HEK293 (cell line): ENCODE data around the gene EIF4G1.

ENCODE experiments used
- KLF16 ChIP-seq: fragments of 450-650 bp; formaldehyde crosslinking; IDR thresholded peaks from 2 replicates; pipeline ENCODE4 v1.5.1; 2017; ENCODE audit warnings: missing biosample characterization, missing genetic modification characterization
- PRDM1 ChIP-seq: fragments of 450-650 bp; formaldehyde crosslinking; IDR thresholded peaks from 2 replicates; pipeline ENCODE4; 2016; ENCODE audit warnings: missing biosample characterization, missing genetic modification characterization
- REST ChIP-seq: fragments of 450-650 bp; formaldehyde crosslinking; IDR thresholded peaks from 2 replicates; pipeline ENCODE4 v1.5.1; 2016; ENCODE audit warnings: missing biosample characterization, missing genetic modification characterization
- SCRT2 ChIP-seq: fragments of 450-650 bp; formaldehyde crosslinking; IDR thresholded peaks from 2 replicates; pipeline ENCODE4 v1.5.1; 2016; ENCODE audit warnings: missing biosample characterization, missing genetic modification characterization
- ZNF114 ChIP-seq: fragments of 450-650 bp; formaldehyde crosslinking; IDR thresholded peaks from 2 replicates; pipeline ENCODE4 v1.5.0; 2017; ENCODE audit warnings: missing biosample characterization, missing genetic modification characterization
- ZNF121 ChIP-seq: fragments of 450-650 bp; formaldehyde crosslinking; IDR thresholded peaks from 2 replicates; pipeline ENCODE4 v1.5.1; 2016; ENCODE audit warnings: missing biosample characterization, missing genetic modification characterization
- ZNF169 ChIP-seq: fragments of 450-650 bp; formaldehyde crosslinking; IDR thresholded peaks from 2 replicates; pipeline ENCODE4 v1.5.1; 2016; ENCODE audit warnings: missing biosample characterization, missing genetic modification characterization
- ZNF239 ChIP-seq: fragments of 450-650 bp; formaldehyde crosslinking; IDR thresholded peaks from 2 replicates; pipeline ENCODE4 v1.5.1; 2016; ENCODE audit warnings: missing biosample characterization, missing genetic modification characterization
- ZNF341 ChIP-seq: fragments of 450-650 bp; formaldehyde crosslinking; IDR thresholded peaks from 2 replicates; pipeline ENCODE4; 2016; ENCODE audit warnings: low read depth, missing biosample characterization, missing genetic modification characterization
- ZNF350 ChIP-seq: fragments of 450-650 bp; formaldehyde crosslinking; IDR thresholded peaks from 2 replicates; pipeline ENCODE4 v1.5.0; 2017; ENCODE audit warnings: missing biosample characterization, mild to moderate bottlenecking, missing genetic modification characterization
- ZNF501 ChIP-seq: fragments of 450-650 bp; formaldehyde crosslinking; IDR thresholded peaks from 2 replicates; pipeline ENCODE4 v1.5.1; 2016; ENCODE audit warnings: missing biosample characterization, missing genetic modification characterization
- TF ChIP-seq, protein P1 (sequence below): fragments of 450-650 bp; formaldehyde crosslinking; IDR thresholded peaks from 2 replicates; pipeline ENCODE4 v1.5.1; 2016; ENCODE audit warnings: missing biosample characterization, missing genetic modification characterization
- TF ChIP-seq, protein P2 (sequence below): fragments of 450-650 bp; formaldehyde crosslinking; IDR thresholded peaks from 2 replicates; pipeline ENCODE4 v1.5.1; 2016; ENCODE audit warnings: missing biosample characterization, missing genetic modification characterization

DNA sequence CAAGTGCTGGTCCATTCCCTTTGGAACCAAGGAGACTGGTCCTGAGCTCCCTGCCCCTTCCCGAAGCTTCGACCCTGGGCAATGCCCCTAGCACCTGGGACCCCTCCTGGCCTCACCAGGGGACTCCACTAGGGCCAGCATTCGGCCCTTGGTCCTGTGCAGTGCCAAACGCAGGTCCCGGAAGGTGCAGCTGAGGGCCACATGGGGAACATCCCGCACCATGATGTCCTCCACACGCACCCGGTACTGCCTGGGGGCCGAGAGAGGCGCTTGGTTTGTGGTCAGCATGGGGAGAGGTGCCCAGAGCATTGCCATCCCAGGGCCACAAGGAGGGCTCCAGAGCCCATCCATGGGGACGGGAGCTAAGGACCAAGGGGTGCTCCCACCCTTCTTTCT, 39.1 kb downstream of the EIF4G1 start:
- TF ChIP-seq ZNF121 (tag by site-specific recombination), result no peak
- TF ChIP-seq ZNF501 (tag by site-specific recombination), result no peak
- no peak for TF ChIP-seq SCRT2 (tag by site-specific recombination)
- no peak for TF ChIP-seq KLF16 (tag by site-specific recombination)
- TF ChIP-seq ZNF114 (tag by site-specific recombination), result no peak
- TF ChIP-seq ZNF169 (tag by site-specific recombination), result no peak
- TF ChIP-seq, protein P1, sequence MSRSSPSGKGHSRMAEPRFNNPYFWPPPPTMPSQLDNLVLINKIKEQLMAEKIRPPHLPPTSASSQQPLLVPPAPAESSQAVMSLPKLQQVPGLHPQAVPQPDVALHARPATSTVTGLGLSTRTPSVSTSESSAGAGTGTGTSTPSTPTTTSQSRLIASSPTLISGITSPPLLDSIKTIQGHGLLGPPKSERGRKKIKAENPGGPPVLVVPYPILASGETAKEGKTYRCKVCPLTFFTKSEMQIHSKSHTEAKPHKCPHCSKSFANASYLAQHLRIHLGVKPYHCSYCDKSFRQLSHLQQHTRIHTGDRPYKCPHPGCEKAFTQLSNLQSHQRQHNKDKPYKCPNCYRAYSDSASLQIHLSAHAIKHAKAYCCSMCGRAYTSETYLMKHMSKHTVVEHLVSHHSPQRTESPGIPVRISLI (tag by site-specific recombination), result no peak
- TF ChIP-seq, protein P2, sequence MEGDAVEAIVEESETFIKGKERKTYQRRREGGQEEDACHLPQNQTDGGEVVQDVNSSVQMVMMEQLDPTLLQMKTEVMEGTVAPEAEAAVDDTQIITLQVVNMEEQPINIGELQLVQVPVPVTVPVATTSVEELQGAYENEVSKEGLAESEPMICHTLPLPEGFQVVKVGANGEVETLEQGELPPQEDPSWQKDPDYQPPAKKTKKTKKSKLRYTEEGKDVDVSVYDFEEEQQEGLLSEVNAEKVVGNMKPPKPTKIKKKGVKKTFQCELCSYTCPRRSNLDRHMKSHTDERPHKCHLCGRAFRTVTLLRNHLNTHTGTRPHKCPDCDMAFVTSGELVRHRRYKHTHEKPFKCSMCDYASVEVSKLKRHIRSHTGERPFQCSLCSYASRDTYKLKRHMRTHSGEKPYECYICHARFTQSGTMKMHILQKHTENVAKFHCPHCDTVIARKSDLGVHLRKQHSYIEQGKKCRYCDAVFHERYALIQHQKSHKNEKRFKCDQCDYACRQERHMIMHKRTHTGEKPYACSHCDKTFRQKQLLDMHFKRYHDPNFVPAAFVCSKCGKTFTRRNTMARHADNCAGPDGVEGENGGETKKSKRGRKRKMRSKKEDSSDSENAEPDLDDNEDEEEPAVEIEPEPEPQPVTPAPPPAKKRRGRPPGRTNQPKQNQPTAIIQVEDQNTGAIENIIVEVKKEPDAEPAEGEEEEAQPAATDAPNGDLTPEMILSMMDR, result no peak
- TF ChIP-seq REST (tag by site-specific recombination), result no peak
- TF ChIP-seq PRDM1 (tag by site-specific recombination), result no peak
- TF ChIP-seq ZNF239 (tag by site-specific recombination), result no peak
- TF ChIP-seq ZNF350 (tag by site-specific recombination), result no peak
- TF ChIP-seq ZNF341 (tag by site-specific recombination), result no peak
